A673 (cell line): ENCODE measurements around the gene PRR20A.
"Not testable (repeated sequence)": the region's sequence is repeated elsewhere in the genome, so short reads cannot be mapped to it uniquely, and the experiment has no call there.

Experiments used
- CTCF ChIP-seq: fragments of 300-800, 200-600 bp; sonication (generic); conservative IDR thresholded peaks from 2 replicates; pipeline ENCODE4 v1.5.1; 2017; ENCODE audit warnings: low read depth, mild to moderate bottlenecking, antibody characterized with exemption, low read length, moderate library complexity, mixed read lengths
- EZH2 ChIP-seq: fragments of 200-600 bp; sonication (generic); IDR thresholded peaks from 2 replicates; pipeline ENCODE4 v1.6.1; 2017; ENCODE audit warnings: borderline replicate concordance, low read depth, mild to moderate bottlenecking, mixed read lengths, antibody characterized with exemption, low read length; ENCODE audit not compliant: poor library complexity, severe bottlenecking

- not testable (repeated sequence) for TF ChIP-seq CTCF, EZH2
Observed at GRCh38 chr13:57140235-57140968, at the start of gene PRR20A.
